ENCODE results near the gene GALNT3.

Gene GALNT3

GRCh38 chr2:165795011-165795410 is 964 bp upstream of the GALNT3 start:
- DNase-seq, result no peak

- peak; percentile 12 to 13 for DNase-seq
Measured at GRCh38 chr2:165794536-165794928, 485 bp upstream of the GALNT3 start.

- DNase-seq, result no peak
Measured at GRCh38 chr2:165793161-165793778, 777 bp downstream of the GALNT3 start.

- no peak for DNase-seq
Measured at GRCh38 chr2:165792104-165792454, 2.0 kb downstream of the GALNT3 start.

DNA sequence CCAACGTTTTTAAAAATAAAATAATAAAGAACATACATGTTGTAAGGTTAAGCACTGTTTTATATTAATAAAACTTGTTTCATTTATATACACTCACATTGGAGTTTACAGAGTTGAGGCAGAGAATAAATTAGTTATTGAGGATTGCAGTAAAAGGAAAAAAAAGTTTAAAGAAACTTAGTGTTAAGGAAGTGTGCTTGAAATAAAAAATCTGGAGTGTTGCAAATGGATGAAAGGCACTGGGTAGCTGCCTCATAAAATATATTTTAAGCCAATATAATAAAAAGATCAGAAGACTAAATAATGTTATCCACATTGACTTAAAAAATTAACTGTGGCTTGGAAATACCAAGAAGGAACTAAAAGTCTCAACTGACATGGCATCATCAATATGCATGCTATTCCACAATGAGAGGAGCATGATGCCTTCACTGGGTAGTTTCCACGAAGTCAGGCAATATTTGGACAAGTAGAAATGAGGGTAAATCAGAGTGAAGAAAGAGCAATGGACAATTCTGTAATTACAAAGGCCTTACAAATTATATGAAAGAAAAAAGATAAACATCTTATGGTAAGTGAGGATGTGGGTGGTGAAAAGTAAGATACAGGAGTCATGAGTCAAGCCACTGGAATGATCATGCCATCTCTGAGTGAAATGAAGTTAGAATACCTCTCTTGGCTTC is 2.5 kb downstream of the GALNT3 start:
- DNase-seq, result no peak

- DNase-seq, result no peak
Measured at GRCh38 chr2:165790466-165790865, 3.6 kb downstream of the GALNT3 start.

DNA sequence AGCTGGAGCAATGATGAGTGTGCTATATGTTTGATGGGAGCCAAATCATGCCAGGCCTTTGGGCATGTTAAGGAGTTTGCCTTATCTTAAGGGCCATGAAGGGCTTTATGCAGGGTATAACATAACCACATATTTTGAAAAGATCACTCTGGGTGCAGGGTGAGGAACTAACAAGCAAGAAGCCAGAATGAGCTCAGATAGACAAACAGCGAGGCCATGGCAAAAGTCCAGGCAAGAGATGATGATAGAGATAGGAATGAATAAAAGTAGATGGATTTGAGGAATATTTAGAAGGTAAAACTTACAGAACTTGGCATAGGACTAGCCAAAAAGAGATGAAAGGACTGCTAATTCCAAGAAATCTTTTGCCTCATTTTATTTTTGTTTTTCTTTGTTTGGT is 6.7 kb downstream of the GALNT3 start:
- no peak for DNase-seq

GRCh38 chr2:165779706-165780105 is 14.3 kb downstream of the GALNT3 start:
- no peak for DNase-seq

DNA sequence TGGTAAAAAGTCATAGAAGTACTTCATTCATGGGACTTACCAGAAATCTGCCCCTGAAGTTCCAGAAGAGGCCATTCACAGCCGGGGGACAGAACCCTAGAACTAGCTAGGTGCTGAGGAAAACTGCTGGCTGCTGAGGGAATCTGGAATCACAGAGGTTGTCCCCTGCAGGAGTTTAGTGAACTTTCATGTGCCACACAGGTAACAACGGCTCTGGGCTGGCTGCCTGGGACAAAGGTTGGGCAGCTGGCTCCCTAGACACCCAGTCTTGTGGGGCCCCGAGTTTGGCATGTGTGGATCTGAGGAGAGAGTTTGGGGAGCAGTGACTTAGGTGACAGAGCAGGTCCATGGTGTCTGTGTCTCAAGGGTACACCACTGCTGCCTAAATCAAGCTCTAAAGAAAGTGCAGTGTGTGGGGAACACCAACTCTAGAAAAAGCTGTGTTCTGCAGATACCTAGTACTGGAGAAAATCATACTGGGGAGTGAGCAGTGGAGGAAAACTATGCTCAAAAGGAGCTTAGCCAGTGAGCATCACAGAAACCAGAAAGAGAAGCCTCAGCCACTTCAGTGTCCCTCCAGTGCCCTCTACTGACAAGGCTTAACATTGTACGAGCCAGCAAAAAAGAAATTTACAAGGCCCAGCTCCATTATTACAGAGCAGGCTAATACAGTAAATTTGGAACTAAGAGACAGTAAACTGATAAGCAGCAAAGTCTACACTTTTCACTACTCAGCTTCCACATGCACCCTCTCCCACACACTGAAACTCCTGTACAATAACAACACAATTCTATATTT is 15.2 kb downstream of the GALNT3 start:
- DNase-seq, result no peak

DNA sequence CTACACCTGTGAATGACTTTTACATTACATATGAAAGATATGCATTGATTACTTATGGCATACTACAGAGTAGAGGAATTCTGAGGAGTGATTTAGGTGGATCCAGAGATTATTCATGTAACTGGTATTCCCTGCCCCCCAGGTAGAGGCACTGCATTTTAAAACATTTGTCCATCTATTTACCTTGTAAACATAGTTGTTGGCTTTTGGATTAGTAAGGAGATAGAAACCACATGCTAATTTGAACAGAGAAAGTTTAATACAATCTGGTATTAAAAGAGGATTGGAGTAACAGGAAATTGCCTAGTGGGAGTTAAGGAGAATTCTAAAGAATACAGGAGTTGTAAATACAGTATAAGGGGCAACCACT is 15.9 kb downstream of the GALNT3 start:
- DNase-seq, result no peak

DNA sequence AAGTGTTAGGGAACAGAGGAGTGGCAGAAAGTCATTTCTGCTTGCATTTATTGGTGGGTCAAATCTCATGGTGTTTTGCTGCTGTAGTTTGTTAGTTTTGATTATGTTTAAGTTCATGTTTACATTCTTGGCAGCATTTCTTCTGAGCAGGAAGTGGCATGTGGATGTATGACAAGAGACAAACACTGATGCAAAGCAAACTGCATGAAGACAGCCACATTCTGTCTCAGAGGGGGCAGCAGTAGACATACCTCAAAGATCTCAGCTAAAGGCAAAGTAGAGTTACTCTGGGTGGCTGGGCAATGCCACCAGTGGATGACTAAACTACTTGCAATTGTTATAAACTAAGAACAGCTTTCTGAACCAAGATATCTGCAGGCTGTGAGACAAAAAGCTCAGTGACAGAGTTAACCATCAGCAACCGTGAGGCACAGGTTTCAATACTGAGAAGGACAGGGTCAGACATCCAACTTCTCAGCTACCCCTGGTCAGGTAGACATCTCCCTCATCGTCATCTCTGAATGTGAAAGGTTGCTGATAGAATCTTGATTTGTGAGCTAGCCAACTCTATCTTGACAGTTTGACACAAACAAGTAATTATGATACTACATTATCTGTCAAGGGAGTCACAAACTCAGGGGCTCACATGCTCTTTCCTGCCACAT is 16.4 kb downstream of the GALNT3 start:
- no peak for DNase-seq

DNA sequence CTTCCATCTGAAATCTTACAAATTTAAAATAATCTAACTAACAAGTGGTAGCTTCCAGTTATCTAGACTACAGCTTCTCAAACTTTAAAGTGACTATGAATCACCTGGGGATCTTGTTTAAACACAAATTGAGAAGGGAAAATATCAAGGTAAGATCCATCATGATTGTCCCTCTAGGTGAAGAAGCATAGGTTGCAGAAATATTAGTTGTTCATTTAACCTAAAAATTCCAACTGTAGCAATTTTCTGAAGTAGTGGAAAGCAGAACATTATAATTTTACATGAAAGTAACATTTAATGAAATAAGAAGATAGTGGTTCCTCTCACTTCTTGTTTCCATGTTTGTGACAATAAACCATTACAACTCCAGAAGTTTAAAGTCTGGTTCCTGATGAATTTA is 17.3 kb downstream of the GALNT3 start:
- no peak for DNase-seq

- no peak for DNase-seq
Measured at GRCh38 chr2:165776013-165776412, 18.0 kb downstream of the GALNT3 start.

- DNase-seq, result no peak
Measured at GRCh38 chr2:165773684-165774083, 20.4 kb downstream of the GALNT3 start.

- no peak for DNase-seq
Measured at GRCh38 chr2:165772183-165772582, 21.9 kb downstream of the GALNT3 start.

- no peak for DNase-seq
Measured at GRCh38 chr2:165766326-165766927, 27.6 kb downstream of the GALNT3 start.

GRCh38 chr2:165762723-165763122 is 31.3 kb downstream of the GALNT3 start:
- no peak for DNase-seq

DNA sequence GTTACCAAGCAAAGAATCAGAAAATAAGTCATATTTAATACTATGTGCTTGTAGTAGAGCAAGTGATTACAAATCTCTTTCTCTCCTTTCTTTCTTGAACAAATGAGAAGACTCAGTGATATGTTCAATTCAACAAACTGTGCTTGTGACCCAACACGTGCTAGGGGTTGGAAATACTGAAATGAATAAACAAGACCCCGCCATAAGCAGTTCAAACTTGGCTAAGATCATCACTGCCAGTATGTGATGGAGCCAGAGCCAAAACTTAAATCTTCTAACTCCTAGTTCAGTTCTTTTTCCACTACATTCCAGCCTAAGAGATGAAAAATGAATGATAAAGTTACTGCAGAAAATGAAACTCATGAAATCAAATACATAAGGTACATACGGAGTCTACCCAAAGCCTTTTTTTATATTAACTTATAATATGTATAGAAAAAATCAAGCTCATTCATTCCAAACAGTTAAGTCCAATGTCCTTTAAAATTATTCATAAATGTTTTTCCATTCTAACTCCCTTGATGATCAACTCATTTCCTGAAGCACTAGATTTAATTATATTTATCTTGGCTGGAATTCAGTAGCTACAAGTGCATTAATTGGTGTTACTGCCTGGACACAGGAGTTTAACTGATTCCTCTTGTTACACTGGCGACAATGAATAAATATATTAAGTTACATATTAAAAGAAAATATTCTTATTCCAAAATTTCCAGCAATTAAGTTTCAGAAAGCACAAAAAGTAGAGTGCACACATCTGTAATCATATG is 36.0 kb downstream of the GALNT3 start:
- no peak for DNase-seq

DNA sequence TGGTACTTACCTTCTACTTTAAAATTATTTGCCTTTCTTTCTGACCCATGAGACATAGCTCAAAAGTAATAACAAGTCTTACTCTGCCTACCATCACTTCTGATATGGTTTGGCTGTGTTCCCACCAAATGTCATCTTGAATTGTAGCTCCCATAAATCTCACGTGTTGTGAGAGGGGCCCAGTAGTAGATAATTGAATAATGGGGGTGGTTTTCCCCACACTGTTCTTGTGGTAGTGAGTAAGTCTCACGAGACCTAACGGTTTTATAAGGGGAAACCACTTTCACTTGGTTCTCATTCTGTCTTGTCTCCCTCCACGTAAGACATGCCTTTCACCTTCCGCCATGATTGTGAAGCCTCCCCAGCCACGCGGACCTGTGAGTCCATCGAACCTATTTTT is 47.5 kb downstream of the GALNT3 start:
- DNase-seq, result no peak

GRCh38 chr2:165745916-165746315 is 48.1 kb downstream of the GALNT3 start:
- no peak for DNase-seq

DNA sequence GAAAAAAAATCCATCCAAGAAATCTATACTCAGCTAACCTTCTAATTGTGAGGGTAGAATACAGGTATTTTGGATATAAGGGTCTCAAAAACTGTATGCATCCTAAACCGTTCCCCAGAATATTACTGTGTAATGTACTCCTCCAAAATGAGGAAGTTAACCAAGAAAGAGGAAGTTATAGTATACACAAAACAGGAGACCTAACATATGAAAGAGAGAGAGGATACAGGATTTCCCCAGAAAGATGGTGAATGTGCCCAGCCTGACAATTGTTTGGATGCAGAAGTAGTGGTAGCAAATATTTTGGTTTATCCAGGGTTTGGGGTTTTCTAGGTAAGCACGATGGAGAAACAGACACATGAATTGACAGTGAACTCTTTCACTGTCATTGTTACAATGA is 50.6 kb downstream of the GALNT3 start:
- DNase-seq, result no peak

DNA sequence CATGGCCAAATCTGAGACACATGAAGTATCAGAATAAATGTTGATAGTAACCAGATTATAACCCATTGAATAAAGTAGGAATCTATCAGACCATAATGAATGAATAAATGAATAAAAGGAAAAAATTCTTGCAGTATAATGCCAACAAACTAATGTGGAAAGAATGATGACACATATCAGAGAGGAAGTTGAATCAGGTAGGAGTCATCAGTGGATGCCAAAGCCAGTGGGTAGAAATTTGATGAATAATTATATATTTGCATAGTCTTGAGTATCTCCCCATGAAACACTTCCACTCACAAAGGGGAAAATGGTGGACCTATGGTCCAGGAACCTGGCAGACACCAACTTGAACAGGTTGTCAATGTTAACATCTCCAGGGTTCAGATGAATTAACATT is 68.6 kb downstream of the GALNT3 start:
- DNase-seq, result no peak

DNA sequence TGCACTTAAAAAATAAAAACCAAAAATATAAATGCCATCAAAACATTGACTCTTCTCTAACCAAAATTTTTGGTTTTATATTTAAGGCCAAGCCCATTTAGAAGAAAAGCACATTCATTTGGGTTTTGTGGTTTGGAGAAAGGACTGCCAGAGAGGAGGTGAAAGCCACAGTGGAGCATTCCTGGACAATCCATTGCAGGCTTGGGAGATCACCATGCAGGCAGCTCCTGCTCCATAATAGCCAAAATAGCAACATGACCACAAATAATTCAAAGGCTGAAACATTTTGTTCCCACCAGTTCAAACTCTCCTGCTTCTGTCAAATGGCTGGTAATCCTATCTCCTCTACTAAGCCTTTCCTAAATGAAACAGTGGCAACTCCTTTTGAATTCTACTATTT is 73.5 kb downstream of the GALNT3 start:
- no peak for DNase-seq
